ENCODE measurements around the gene UBQLN4. TPM values are rescaled to one million over a fixed set of nuclear protein-coding genes. Genes with fewer than 3 reads are reported as not detected.

UBQLN4 gene
- total RNA-seq: 18.4 and 27.2 TPM in 2 replicates

DNA sequence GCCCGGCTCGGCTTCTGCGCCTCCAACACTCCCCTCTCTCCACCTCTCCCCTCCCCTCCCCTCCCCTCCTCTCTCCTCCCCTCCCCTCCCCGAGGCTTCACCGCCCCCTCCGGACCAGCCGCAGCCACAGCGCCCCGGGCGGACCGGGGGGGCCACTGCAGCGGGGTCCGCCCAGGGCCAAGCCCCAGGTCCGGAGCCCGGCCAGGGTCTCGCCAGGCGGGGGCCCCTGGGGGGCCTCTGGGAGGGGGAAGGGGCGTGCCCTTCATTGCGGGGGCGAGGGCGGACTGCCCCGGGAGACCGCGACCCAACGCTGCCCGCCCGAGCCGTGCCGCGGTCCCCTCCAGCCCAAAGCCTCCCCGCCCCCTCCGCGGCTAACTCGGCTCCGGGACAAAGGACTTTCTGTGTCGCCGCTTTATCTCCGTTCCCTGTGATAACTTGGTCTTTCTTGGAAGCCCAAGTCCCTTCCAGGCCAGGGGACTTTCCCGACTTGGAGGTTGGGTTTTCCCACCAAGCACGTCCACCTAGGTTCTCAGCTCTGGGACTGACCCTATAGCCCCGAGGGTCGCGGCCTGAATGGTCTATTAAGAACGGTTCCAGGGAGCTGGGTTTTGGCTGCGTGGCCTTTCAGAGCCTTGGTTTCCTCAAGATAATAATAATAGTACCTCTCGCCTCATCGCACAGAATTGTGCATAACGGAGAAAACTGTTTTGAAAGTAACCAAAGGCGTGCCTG is at the start of gene UBQLN4:
TSS of gene UBQLN4 (minus strand) at position 31 of the 732 bp plus-strand sequence. CDS start 97 bp downstream, outside the sequence.

DNA sequence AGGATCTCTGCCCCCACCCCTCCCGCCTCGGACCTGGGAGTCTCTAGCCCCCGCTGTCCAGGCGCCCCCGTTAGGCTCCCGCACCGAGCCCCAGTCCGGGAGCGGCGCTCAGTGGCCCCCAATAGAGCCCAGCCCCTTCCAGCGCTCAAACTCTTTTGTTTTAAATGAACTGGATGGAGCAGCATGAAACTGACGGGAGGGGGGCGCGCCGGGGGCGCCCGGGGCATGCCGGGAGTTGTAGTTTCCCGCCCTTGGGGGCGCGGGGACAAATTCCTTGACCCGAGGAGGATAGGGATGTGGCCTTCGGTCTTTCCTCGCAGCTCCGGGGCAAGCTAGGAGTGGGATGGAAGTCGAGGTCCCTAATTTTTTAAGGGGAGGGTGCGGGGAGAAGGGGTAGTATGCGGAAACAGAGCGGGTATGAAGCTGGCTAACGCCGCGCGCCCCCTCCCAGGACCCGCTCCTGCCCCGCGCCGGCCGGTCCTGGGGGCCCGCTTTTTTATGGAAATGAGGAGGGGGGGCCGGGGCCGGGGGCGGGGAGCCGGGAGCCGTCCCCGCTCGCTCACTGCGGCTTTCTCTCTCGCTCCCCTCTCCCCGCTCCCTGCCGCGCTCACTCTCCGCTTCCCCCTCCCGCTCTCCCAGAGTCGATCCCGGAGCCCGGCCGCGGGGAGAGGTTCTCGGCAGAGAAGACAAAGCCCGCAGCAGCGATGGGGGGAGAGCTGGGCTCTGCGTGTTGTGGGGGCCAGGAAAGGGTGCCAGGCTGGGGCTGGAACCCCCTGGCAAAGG is 28.9 kb upstream of the UBQLN4 start, which contains the start of gene MEX3A:
TSS of gene MEX3A (minus strand) at position 157 of the 783 bp plus-strand sequence. CDS start 467 bp downstream, outside the sequence.

GRCh38 chr1:156060937-156061636 is 7.5 kb upstream of the UBQLN4 start, which contains the start of gene RAB25:
RAB25 (plus strand) TSS chr1:156061160; CDS start chr1:156061401, 241 bp downstream.

DNA sequence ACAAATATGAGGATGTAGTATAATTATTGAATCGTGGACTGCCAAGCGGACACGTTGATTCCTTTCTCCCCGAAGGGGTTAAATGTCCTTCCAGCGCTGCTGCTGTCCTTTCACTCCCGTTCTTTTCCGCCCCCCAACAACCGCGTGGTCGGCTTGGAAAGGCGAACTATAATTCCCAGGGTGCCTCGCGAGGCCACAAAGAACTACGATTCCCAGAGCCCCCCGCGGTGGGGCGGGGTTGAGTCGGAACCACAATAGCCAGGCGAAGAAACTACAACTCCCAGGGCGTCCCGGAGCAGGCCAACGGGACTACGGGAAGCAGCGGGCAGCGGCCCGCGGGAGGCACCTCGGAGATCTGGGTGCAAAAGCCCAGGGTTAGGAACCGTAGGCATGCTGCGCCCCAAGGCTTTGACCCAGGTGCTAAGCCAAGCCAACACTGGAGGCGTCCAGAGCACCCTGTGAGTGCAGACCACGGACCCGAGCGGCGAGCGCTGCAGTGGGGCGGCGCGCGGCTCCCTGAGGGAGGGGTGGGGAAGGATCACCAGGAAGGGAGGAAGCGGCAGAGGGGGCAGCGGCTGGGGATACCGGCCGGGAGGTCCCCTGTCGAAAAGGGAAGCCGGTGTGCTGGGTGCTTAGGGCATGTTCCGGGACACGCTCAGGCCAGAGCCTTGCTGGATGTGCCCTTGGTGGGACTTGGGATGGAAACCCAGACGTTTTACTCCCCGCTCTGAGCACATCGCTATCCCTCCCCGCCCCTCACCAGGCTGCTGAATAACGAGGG is 1.1 kb upstream of the UBQLN4 start, which contains the start of gene LAMTOR2:
TSS of gene LAMTOR2 (plus strand) at position 283 of the 781 bp plus-strand sequence. CDS start at position 391, 108 bp downstream.

GRCh38 chr1:156020293-156021092 is 33.1 kb downstream of the UBQLN4 start, which contains the start of gene SSR2:
SSR2 (minus strand) TSS chr1:156020951; CDS start chr1:156020167, 784 bp downstream.

Other genes starting within 250 kb of the UBQLN4 start
- 32.8 and 48.4 TPM in 2 replicates for gene GON4L, start 196.6 kb downstream of the UBQLN4 start, total RNA-seq
- 15.8 and 29.3 TPM in 2 replicates for gene SYT11, start 194.2 kb downstream of the UBQLN4 start, total RNA-seq
- gene RIT1, start 142.4 kb downstream of the UBQLN4 start, total RNA-seq: 33.9 and 36.2 TPM in 2 replicates
- gene KHDC4, start 119.4 kb downstream of the UBQLN4 start, total RNA-seq: 26.3 and 43.5 TPM in 2 replicates
- gene RXFP4, start 112.2 kb downstream of the UBQLN4 start, total RNA-seq: not detected in 2 replicates
- 127 and 243 TPM in 2 replicates for gene ARHGEF2, start 75.3 kb downstream of the UBQLN4 start, total RNA-seq
- gene SSR2, start 32.8 kb downstream of the UBQLN4 start, total RNA-seq: 525 and 1,330 TPM in 2 replicates
- gene LAMTOR2, start 984 bp upstream of the UBQLN4 start, total RNA-seq: 23.4 and 35.2 TPM in 2 replicates
- not detected in 2 replicates for gene RAB25, start 7.4 kb upstream of the UBQLN4 start, total RNA-seq
- 0.22 and 2.3 TPM in 2 replicates for gene MEX3A, start 28.7 kb upstream of the UBQLN4 start, total RNA-seq
- gene LMNA, start 60.9 kb upstream of the UBQLN4 start, total RNA-seq: 571 and 1,162 TPM in 2 replicates
- gene SEMA4A, start 99.8 kb upstream of the UBQLN4 start, total RNA-seq: 0.43 and 0.44 TPM in 2 replicates
- gene SLC25A44, start 140.3 kb upstream of the UBQLN4 start, total RNA-seq: 17.3 and 18.6 TPM in 2 replicates
- 36.5 and 39.2 TPM in 2 replicates for gene PMF1, start 159.2 kb upstream of the UBQLN4 start, total RNA-seq
- gene BGLAP, start 188.4 kb upstream of the UBQLN4 start, total RNA-seq: 0.57 TPM in 1 of 2 replicates, not detected in the other
- 0.29 and 0.44 TPM in 2 replicates for gene PAQR6, start 194.3 kb upstream of the UBQLN4 start, total RNA-seq
- 66.7 and 80.2 TPM in 2 replicates for gene SMG5, start 229.0 kb upstream of the UBQLN4 start, total RNA-seq
- 1.4 and 1.8 TPM in 2 replicates for gene TMEM79, start 230.5 kb upstream of the UBQLN4 start, total RNA-seq
- 55.1 and 111 TPM in 2 replicates for gene GLMP, start 241.9 kb upstream of the UBQLN4 start, total RNA-seq
- 0.29 TPM in 1 of 2 replicates, not detected in the other for gene VHLL, start 245.5 kb upstream of the UBQLN4 start, total RNA-seq